Dedifferentiated amniotic fluid mesenchymal stem cell (primary cell): ENCODE measurements around the gene SIK1.
"Not testable (repeated sequence)": the region's sequence is repeated elsewhere in the genome, so short reads cannot be mapped to it uniquely, and the experiment has no call there.

Experiments used
- DNase-seq: peaks from one replicate; pipeline ENCODE4 v3.0.0-alpha.2; 2016; ENCODE audit errors: extremely low spot score

Gene SIK1

DNA sequence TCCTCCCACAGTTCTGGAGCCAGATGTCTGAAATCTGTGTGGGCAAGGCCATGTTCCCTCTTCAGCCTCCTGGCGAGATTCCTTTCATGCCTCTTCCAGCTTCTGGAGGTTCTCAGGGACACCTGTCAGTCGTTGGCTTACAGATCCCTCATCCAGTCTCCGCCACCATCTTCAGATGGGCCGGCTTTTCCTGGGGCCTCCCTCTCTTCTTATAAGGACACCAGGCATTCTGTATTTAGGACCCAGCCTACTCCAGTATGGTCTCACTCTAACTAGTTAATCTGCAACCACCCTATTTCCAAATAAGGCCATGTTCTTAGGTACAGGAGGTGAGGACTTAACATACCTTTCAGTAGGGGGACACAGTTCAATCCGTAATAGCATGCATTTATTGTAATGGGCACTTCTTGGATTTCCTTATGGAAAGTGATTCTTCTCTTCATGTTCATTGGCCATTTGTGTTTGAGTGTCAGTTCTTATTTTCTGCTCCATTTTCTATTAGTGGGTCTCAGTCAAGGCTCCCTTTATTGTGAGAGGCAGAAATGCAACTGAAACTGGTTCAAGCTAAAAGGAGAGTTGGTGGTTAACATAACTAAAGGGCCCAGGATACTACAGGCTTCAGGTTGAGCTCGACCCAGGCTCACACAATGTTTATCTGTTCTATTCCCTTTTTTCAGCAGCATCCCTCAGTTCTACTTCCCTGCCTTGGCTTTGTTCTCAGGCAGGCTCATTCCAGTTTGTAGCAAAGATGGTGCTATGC lies 12.6 kb upstream of the SIK1 start:
- not testable (repeated sequence) for DNase-seq

DNA sequence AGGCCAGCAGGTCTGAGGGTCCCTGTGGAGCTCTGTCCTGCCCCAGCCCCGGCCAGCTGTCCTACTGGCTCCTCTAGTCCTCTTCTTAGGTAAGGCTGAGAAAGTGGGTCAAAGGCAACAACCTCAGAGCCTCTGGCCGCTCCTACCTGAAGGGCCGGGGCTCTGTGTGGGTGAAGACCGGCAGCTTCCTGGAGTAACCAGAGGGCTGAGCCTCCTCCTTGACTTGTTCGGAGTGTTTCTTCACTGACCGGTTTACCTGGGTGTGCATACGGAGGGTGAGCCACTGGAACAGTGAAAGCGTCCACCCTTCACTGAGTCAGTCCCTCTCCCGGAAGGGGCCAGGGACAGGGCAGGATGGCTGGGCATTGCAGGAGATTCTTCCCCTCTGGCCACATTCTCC lies 9.3 kb upstream of the SIK1 start:
- not testable (repeated sequence) for DNase-seq

DNA sequence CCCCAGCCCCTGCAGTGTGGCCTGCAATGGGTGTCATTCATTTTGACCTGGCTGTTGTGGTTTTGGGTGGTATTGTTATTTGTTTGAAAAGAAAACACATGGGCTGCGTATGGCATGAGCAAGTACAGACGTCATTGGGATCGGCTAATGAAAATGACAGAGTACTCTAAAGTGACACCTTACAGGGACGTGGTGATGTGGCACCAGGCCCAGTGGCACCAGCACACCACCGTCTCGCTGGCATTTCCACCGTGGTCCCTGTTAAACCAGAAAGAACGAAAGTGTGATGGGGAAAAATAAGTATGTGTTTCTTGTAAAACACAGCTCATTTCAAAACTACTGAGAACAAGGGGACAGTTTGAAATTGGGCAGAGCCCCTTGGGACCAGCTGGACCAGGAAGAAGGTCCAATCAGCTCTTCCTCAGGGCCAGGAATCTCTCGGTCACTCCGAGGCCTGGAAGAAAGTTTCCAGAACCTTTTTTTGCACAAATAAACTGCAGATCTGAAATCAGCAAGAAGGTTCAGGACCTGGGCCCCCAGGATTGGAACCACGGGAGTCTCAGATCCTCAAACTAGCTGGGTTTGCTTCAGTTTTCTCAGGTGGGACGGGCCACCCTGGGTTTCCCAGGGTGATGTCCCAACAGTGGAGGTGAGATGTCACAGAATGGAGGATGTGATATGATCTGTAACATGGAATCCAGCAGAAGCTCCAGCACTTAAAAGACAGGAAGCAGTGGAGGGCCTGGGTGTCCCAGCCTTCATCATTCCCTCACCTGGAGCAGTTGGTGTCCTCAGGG lies 6.6 kb upstream of the SIK1 start:
- not testable (repeated sequence) for DNase-seq

DNA sequence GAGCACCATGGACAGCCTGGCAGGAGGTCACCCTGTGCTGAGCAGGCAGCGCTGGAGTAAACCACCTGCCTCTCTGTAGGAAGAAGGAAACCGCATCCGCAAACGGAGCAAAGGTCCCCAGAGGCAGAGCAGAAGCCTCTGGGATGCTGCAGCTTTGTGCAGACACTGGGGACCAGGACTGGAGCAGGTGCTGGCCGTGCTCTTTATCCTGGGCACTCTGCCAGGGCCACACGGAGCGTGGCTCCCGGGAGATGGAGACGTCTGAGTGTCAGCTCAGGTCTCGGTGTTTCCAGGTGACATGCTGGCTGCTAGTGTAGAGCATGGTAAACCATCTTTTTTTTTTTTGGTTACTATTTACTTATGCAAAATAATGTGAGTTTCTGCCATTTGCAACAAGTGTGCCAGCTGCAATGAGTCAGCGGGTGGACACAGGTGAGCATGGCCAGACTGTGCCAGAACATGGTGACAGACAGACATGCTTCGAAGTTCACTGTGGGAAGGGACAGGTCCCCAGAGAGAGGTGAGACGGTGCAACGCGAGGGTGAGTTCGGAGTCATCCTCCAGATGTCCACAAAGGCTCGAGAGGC lies 4.0 kb upstream of the SIK1 start:
- not testable (repeated sequence) for DNase-seq

DNA sequence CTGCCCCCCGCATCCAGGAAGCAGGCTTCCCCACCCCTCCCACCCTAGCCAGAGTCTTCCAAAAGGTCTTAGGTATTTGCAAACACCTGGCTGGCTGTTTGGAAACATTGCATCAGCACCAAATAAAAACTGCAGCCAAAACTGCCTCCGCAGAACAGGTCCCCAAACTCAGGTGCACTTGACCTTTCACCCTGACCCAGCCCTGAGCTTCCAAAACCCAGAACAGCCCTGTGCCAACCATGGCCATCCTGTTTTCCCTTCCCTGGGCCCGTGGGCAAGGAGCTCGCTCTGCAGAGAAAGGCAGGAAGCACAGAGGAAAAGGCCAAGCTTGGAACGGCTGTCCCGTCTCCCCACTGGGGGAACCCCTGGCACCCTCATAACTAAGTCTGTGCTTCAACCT lies 2.0 kb upstream of the SIK1 start:
- DNase-seq, result not testable (repeated sequence)

DNA sequence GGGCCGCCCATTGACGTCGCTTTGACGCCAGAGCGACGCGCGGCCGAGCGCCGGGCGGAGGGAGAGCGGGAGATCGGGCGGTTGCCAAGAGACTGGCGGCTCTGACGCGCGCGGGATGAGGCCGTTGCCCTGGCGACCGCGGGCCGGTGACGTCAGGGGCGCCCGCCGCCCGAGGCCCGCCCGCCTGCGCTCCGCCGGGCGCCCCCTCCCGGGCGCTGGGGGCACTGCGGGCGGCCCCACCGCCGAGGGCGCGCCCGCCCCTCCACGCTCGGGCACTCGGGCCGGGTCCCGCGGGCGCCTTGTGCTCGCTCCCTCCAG lies 270 bp upstream of the SIK1 start:
- DNase-seq, result not testable (repeated sequence)

DNA sequence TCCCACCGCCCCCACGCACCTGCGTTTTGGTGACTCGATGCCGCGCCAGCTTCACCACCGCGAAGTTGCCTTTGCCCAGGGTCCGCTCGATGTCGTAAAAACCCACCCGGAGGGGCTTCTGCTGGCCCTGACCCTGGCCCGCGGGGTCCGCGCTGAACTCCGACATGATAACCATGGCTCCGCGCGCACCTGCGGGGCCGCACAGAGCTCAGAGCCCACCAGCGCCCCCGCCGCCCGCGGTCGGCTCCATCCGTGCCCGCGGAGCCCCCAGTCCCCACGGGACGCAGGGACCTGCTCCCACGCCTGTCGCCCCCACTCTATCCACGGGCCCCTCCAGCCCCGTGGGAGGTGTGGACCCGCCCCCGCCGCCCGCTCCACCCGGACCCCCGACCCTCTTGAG lies 927 bp downstream of the SIK1 start:
- not testable (repeated sequence) for DNase-seq

DNA sequence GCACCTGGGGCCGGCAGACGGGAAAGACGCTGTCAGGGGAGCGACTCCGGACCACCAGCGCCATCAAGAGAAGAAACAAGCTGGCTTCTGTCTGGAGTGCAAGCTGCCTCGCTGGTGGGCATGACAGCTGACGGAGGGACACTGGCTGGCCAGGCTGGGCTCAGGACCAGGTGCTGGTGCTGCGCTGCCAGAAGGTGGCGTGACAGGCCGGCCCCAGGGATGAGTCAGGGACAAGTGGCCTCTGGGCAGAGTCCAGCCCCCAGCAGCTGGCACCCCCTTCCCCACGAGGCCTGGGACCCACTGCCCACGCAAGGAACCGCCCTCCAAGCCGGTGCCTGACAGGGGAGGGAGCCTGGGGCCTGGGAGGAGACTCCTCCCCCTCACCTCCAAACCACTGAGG lies 7.5 kb downstream of the SIK1 start:
- not testable (repeated sequence) for DNase-seq

DNA sequence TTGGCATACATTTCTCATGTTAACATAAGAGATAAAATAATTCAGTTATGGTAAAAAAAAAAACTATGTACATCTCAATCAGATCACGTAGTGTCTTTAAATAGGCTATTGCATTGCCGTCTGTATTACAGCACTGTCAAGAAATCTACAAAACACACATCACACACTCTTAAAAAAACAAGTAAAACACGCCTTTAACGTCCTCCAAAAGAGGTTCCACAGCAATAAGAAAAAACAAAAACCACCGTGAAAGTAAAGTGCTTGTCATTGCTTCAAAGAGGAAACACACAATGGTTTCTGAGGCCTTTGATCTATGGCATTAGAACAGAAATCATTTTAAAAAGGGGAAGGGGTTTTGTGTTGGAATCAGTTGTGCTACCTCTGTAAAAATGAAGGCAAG lies 12.4 kb downstream of the SIK1 start:
- DNase-seq, result not testable (repeated sequence)

DNA sequence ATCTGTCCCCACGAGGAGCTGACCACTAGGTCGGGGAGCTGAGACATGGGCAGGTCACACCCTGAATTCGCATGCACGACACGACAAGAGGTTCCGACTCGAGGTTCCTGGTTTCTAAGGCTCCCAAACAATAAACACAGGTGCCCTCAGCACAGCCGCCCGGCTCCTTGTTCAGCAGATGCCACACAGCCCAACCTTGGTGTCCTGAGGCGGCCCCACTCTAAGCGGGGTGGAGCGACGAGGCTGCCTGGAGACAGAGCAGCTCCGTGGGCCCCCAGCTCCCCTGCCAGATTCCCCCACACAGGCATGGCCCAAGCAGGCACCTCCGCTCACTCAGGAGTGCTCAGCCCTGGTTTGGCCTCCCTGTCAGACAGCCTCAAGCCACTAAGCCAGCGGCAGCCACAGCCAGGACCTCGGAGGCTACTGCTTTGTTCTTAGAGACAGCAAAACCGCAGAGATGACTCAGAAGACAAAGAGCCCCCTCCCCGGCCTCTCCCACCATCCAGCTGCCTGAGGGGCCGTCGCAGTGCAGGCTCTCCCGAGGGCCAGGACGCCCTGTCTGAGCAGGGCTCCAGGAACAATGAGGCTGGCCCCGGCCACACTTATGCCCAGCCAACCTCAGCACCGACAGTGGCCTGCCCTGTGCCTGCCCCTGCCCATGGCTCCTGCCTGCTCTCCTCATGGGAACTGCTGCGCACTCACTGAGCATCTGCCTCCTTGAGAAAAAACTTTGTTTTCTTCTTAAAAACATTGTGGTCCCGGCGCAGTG lies 14.7 kb downstream of the SIK1 start:
- not testable (repeated sequence) for DNase-seq

DNA sequence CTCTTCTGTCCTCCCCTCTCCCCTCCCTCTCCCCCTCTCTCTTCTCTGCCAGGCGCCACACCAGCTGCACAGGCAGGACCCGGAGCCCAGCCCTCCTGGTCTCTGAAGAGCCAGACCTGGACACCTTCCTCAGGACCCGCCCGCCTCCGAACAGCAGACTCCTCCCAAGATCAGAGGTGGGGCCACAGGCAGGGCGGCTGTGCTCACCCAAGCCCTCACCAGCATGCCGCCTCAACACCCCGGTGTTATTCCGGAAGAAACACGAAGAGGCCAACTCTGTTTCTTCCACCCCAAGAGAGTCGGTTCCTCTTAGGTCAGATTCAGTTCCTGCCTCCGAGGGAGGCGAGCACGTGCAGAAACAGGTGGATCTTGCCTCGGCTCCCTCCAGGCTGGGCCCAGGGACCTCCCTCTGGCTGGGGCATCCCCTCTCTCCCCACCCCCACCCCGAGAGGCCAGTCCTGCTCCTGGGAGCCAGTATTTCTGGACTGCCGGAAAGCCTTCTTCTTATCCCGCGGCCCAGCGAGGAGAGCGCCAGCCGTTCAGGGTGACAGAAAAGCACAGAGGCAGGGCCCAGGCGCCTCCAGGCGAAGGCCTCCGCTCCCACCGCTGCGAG lies 16.4 kb downstream of the SIK1 start:
- not testable (repeated sequence) for DNase-seq

DNA sequence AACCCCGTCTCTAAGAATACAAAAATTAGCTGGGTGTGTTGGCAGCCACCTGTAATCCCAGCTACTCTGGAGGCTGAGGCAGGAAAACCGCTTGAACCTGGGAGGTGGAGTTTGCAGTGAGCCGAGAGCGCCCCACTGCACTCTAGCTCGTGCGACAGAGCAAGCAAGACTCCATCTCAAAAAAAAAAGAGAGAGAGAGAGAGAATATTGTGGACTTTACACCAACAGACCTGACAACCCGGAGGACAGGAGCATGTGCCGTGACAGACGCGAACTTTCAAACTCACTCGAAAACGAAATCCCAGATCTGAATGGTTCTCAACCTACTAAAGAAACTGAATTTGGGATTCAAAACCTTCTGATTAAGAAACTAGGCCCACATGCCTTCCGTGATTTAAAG lies 19.8 kb downstream of the SIK1 start:
- DNase-seq, result not testable (repeated sequence)

DNA sequence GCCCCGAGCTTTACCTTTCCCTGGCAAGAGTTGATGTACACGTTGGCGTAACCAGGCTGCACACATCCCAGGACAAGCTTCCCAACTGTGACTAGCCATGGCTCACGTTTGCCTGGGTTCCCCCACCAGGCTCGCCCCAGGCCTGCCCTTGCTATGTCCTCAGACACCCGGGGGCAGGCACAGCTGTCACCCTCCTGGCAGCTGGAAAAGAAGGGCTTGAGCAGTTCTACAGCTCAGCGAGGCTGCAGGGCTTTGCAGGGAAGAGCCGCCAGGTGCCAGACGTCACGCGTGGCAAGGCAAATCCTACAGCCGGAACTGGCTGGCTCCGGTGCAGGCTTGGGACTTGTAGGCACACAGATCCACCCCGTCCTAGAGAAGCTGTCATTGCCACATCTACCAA lies 22.5 kb downstream of the SIK1 start:
- not testable (repeated sequence) for DNase-seq

DNA sequence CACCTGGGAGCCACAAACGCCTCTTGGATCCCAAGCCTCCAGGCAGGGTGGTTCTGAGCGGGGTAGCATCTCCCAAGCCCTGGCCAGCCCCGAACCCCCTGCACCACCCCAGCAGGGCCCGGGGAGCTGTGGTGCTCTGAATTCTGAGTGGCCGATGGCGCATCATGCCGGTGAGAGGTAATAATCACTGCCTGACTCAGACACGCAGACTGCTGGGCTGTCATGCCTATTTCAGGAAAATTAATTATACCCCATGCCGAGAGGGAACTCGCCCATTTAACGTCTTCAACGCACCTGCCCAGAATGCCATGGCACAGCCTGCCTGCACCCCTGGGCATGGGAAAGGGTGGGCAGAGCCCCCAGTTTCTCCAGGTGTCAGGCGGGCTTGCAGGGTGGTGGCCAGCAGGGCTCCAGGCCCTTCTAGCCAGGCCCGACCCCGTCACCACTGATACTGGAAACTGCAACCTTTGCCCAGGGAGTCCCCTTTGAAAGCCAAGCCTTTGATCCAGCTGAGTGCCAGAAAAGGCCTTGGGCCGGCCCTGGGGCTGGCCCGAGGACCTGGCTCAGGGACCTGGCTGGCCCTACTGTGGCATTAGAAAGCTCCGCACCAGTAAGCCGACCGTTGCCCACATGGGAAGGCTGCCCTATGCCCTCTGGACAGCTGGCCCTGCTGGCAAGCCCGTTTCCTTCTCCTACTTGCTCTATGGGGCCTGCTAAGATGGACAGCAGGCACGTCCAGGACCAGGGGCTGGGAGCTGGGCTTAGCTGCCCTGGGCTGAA lies 23.1 kb downstream of the SIK1 start:
- not testable (repeated sequence) for DNase-seq

DNA sequence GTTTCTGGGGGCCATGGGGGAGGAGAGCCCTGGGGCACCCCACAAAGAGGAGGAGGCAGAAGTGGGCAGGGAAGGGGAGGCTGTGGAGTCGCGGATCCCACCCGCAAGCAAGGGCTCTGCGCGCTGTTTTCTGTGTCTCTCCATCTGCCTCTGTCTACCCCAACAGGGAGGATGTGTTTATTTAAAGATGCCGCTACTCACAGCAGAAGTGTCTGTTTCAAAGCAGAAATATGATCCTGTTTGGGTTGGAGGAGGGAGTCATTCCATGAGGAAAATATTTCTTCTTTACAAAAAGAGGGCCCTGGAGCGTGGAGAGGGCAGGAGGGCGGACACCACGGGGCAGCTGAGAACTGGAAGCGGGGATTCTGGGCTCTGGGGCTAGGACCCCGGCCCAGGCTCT lies 25.8 kb downstream of the SIK1 start:
- DNase-seq, result not testable (repeated sequence)

DNA sequence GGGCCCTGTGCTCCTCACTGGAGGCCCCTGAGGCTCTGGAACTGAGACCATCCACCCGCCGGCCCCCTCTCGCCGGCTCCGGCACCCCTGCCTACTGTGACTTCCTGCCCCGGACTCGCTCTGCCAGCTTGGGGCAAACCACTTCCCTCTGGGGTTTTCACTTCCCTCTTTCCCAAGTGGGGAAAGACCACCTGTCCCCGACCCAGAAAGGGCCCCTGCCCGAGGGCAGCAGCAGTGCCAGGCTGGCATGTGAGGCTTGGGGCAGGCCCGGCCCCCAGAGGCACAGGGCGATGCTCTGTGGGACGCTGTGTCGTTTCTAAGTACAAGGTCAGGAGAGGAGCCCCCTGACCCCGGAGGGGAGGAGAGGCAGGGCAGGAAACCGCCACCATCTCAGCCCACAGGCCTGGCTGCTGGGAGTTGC lies 27.3 kb downstream of the SIK1 start:
- DNase-seq, result not testable (repeated sequence)

DNA sequence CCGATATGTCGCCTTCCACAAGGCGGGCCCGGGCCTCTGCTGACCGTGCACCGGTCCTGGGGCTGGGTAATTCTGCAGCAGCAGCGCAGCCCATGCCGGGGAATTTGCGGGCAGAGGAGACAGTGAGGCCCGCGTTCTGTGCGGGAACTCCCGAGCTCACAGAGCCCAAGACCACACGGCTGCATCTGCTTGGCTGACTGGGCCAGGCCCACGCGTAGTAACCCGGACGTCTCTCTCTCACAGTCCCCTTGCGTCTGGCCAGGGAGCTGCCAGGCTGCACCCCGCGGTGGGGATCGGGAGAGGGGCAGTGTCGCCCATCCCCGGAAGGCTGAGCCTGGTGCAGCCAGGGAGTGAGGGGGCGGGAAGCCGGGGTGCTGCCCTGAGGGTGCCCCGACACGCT lies 27.8 kb downstream of the SIK1 start:
- DNase-seq, result not testable (repeated sequence)

DNA sequence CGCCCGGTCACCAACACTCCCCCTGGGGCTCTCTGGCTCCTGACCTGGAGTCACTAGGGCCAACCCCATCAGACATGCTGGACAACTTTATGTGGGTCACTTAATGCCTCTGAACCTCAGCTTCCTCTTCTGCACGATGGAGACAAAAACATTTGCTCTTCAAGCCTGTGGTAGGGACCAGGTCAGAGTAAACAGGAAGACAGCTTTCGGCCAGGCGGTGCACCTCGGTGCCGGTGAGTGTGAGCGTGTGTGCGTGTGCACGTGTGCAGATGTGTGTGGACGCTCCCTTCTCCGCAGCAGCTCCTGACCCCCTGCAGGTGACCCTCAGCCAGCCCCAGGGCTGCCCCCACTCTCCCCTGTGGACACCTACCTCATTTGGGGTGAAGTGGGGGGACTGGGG lies 28.4 kb downstream of the SIK1 start:
- DNase-seq, result not testable (repeated sequence)

DNA sequence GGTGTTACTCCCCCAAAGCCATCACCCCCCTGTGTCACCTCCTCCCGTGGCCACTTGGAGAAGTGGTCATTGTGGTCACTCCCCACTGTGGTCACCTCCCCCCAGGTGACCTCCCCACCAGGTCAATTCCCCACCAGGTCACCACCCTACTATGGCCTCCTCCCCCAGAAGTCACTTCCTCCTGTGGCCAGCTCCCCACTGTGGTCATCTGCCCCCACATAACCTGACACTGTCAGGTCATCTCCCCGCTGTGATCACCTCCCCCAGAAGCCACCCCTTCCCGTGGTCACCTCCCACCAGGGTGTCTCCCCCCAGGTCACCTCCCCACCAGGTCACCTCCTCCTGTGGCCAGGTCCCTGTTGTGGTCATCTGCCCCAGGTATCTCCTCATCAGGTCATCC lies 28.9 kb downstream of the SIK1 start:
- DNase-seq, result not testable (repeated sequence)

DNA sequence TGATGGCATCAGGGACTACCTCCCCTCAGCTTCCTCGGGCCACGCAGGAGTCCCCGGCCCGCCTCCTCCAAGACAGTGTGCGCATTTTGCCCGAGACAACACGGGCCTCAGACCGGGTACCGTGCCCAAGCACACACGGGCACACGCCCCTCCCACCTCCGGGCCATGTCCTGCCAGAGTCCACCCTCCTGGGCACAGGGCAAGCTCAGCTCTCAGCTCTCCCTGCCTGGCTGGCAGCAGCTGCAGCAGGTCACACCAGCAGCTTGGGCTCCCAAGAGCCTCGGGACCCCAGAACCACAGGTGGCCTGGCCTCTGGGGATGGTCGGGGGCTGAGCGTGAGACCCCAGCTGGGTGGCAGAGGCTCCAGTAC lies 29.5 kb downstream of the SIK1 start:
- DNase-seq, result not testable (repeated sequence)
